SK-N-MC (cell line): ENCODE measurements around the gene DLST.

Experiments
- EZH2 ChIP-seq: fragments of 200-600 bp; sonication (generic); IDR thresholded peaks from one replicate; pipeline ENCODE4 v1.6.1; 2017; ENCODE audit warnings: antibody characterized with exemption
- POLR2AphosphoS5 ChIP-seq: IDR thresholded peaks from 2 replicates; pipeline ENCODE4 v1.6.1; 2012; ENCODE audit warnings: mild to moderate bottlenecking, low read depth, low read length, borderline replicate concordance

DNA sequence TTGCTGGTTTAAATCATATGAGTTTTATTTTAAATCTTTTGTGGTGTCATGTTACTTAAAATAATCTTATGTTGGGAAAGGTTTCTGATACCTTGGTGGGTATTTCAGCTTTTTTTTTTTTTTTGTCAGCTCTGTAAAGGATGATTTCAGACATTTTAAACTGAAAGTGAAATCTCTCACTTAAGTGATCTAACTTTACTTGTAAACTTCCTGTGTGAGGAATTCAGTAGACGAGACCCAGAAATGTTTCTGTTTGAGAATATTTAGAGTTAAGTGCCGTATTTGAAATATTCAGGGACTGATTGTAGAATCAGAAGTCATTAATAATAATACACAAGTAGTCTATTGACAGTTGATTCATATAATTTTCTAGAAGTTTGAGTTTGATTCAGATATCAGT lies 43.5 kb upstream of the DLST start:
- no peak for TF ChIP-seq EZH2
- no peak for TF ChIP-seq POLR2AphosphoS5
